Transverse colon (tissue), 4 donors: ENCODE measurements around the gene FBXO42. TPM values are rescaled to one million over a fixed set of nuclear protein-coding genes. Genes with fewer than 3 reads are reported as not detected.

Source experiments
- DNase-seq: peaks from one replicate; pipeline ENCODE4 v3.0.0-alpha.2; 2019
- H3K27ac ChIP-seq, 4 donors: fragments of 200-600 bp; sonication (generic); 2 replicates each; pipeline ENCODE4 v1.5.1; 2016 to 2018; ENCODE audit warnings: inconsistent platforms in 4 of 4
- H3K27me3 ChIP-seq: fragments of 200-600 bp; sonication (generic); 2 replicates; pipeline ENCODE4 v1.5.1; 2017; ENCODE audit warnings: inconsistent platforms
- H3K36me3 ChIP-seq, 4 donors: fragments of 200-600 bp; sonication (generic); 2 replicates each; pipeline ENCODE4 v1.5.1; 2017 to 2019; ENCODE audit warnings: inconsistent platforms in 4 of 4
- H3K4me1 ChIP-seq, 4 donors: fragments of 200-600 bp; sonication (generic); 2 replicates each; pipeline ENCODE4 v1.5.1; 2017 to 2020; ENCODE audit warnings: inconsistent platforms in 4 of 4
- H3K4me3 ChIP-seq, 4 donors: fragments of 200-600 bp; sonication (generic); 1 replicate in 1 of 4; 2 replicates in 3 of 4; pipeline versions ENCODE4 v1.5.1 to v1.6.1; 2017 to 2019; ENCODE audit warnings: inconsistent platforms in 4 of 4
- H3K9me3 ChIP-seq, 2 donors: fragments of 200-600 bp; sonication (generic); 2 replicates each; pipeline ENCODE4 v1.5.1; 2017 to 2019; ENCODE audit warnings: inconsistent platforms in 2 of 2
- EP300 ChIP-seq: sonication (generic); formaldehyde crosslinking; IDR thresholded peaks from one replicate; pipeline ENCODE4 v1.6.1; 2017; ENCODE audit warnings: antibody characterized with exemption, low read depth
- POLR2A ChIP-seq: fragments of 450-650 bp; IDR thresholded peaks from one replicate; pipeline ENCODE4 v1.6.1; 2016; ENCODE audit warnings: antibody characterized with exemption, mild to moderate bottlenecking, moderate library complexity
- POLR2AphosphoS5 ChIP-seq, 3 donors: sonication (generic); formaldehyde crosslinking; IDR thresholded peaks; one replicate each; pipeline ENCODE4 v1.6.1; 2016; ENCODE audit warnings: antibody characterized with exemption in 3 of 3
- WGBS, 2 donors: methylation state at CpG; one replicate each; pipeline ENCODE4 v1.1.5; 2018; ENCODE audit warnings: low coverage in 1 of 2; 5-methylcytosine and 5-hydroxymethylcytosine counted together
- in situ Hi-C, 4 donors: fragments of 200-750 bp; cut with MboI; loops; one replicate each; pipeline versions ENCODE4 v1.15.0 to v1.15.1; 2017; ENCODE audit warnings: low sequenced_read_pairs in 3 of 4, low pct_ligation_motif_present in 1 of 4, low pct_unique_long_range_greater_than_20kb in 1 of 4
- intact Hi-C: fragments of 100-400 bp; cut with DNase I; formaldehyde crosslinking; loops from one replicate; pipeline ENCODE4 v1.15.1; 2023; ENCODE audit warnings: low total_unique reads
- total RNA-seq, 4 donors: library from RNA; depleted of rRNA; stranded (reverse); fragments of >200 nt; gene quantifications; one replicate each; pipeline ENCODE4 v1.1.0, GENCODE V29; 2016
- TF ChIP-seq, protein P1 (sequence below), 5 experiments: fragments of 200-600 bp in 3 of 5; fragments of 450-650 bp in 2 of 5; sonication (generic) in 3 of 5; IDR thresholded peaks; 1 replicate in 2 of 5; 2 replicates in 3 of 5; pipeline ENCODE4 v1.5.1; 2016 to 2017; ENCODE audit warnings: antibody characterized with exemption in 5 of 5, inconsistent platforms in 3 of 5, mild to moderate bottlenecking in 2 of 5, moderate library complexity in 1 of 5

Gene FBXO42
- total RNA-seq, 4 donors from 2014 or later = 15.7 to 25.4 (median 18.8) TPM

DNA sequence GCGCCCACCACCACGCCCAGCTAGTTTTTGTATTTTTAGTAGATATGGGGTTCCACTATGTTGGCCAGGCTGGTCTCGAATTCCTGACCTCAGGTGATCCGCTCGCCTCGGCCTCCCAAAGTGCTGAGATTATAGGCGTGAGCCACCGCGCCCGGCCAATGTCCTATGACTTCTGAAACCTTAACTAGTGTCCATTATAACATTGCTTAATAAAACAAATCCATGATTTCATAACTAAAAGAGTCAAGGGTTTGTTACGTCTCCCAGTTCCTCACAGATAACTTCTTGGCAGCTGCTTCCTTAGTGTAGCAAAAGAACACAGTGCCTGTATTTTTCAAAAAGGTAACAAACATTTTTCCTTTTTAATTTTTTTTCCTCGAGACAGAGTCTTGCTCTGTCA, 53.6 kb downstream of the FBXO42 start:
- in situ Hi-C loops (no loop called here), intact Hi-C loops (no loop called here)
- 89 to 90% methylated on average over 4 to 12 of the region's 12 CpGs for WGBS, 2 donors
- H3K9me3 ChIP-seq = no peaks in the 10 kb centered on the region
- H3K27me3 ChIP-seq = no peaks in the 10 kb centered on the region
- peaks cover 0 to 5% (median 2%) of the 10 kb centered on the region in 4 donors for H3K4me1 ChIP-seq
- TF ChIP-seq EP300 (no peak), POLR2AphosphoS5 (IDR thresholded peaks at IDR 0.05) (no peak), POLR2A (no peak)
- TF ChIP-seq, protein P1, sequence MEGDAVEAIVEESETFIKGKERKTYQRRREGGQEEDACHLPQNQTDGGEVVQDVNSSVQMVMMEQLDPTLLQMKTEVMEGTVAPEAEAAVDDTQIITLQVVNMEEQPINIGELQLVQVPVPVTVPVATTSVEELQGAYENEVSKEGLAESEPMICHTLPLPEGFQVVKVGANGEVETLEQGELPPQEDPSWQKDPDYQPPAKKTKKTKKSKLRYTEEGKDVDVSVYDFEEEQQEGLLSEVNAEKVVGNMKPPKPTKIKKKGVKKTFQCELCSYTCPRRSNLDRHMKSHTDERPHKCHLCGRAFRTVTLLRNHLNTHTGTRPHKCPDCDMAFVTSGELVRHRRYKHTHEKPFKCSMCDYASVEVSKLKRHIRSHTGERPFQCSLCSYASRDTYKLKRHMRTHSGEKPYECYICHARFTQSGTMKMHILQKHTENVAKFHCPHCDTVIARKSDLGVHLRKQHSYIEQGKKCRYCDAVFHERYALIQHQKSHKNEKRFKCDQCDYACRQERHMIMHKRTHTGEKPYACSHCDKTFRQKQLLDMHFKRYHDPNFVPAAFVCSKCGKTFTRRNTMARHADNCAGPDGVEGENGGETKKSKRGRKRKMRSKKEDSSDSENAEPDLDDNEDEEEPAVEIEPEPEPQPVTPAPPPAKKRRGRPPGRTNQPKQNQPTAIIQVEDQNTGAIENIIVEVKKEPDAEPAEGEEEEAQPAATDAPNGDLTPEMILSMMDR (IDR thresholded peaks at IDR 0.05) = no peak
- H3K4me3 ChIP-seq = no peak overlapping the region
- peaks cover 0 to 15% (median 6%) of the 10 kb centered on the region in 4 donors for H3K36me3 ChIP-seq
- peak; percentile 10 for DNase-seq
- H3K27ac ChIP-seq = no peak overlapping the region

DNA sequence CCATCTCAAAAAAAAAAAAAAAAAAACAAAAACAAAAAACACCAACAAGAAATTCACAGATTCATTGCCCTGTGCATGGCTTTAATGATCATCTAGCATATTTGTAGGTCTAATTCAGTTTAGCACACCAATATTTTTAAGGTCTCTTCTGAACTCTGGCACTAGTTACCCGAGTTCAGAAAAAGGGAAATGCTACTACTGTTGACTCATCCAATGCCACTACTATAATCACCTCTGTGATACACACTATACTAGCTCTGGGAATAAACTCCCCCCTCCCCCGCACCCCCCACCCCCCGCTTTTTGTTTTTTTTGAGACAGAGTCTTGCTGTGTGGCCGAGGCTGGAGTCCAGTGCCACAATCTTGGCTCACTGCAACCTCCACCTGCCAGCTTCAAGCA, 55.6 kb downstream of the FBXO42 start:
- no peak for TF ChIP-seq POLR2AphosphoS5 (IDR thresholded peaks at IDR 0.05)
- no peak for TF ChIP-seq POLR2A
- TF ChIP-seq, protein P1 (IDR thresholded peaks at IDR 0.05) = no peak
- TF ChIP-seq EP300 = no peak
- WGBS, 2 donors = 71 to 85% methylated on average over 1 to 4 of the region's 4 CpGs

DNA sequence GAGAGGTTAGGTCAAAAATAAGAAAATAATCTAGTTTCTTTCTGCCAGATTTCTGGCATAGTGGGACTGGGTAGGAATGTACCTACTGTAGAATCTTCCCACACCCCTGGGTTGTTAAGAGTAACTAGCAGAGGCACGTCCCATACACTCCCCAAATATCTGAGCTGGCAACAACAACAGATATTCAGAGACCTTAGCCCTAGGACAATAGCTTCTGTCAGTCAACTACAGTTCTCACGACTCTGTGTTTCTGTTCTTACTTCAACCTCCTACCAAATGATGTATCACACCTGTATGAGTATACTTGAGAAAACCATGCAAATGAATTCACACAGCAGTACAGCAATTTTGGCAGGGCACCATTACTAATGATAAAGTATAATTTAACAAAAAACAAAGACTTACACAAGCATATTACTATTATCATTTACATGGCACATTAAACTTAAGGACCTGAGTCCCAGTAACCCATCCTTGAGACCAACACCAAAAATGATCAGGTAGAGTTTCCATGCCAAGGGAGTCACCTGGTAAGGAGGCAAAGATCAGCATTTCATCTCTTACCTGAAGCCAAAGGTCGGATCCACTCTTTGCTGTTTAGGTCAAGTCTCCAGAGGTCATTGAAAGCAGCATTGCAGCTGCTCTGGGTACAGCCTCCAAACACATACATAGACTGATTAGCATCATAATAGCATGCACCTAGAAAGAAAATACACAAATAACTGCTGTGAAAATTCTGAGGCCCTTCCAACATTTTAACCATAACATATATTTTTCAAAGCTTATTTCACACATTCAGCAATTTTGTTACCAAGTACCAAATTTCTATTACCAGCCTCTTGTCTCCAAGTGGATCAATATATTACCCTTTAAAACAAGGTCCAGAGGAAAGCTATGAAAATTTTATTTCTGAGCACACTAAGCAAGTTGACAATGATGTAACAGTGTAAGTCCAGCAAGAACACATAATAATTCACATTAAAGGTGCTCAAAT, 57.8 kb downstream of the FBXO42 start:
- 86 to 96% methylated on average over 2 to 3 of the region's 3 CpGs for WGBS, 2 donors
- H3K4me1 ChIP-seq = peaks cover 0 to 9% (median 2%) of the 10 kb centered on the region in 4 donors
- intact Hi-C loops (no loop called here), in situ Hi-C loops (no loop called here)
- no peak for DNase-seq
- no peak overlapping the region for H3K4me3 ChIP-seq
- H3K9me3 ChIP-seq = no peaks in the 10 kb centered on the region
- peaks cover 0 to 6% (median 2%) of the 10 kb centered on the region in 4 donors for H3K36me3 ChIP-seq
- TF ChIP-seq, protein P1 (IDR thresholded peaks at IDR 0.05) = no peak
- TF ChIP-seq EP300 (no peak), POLR2A (no peak), POLR2AphosphoS5 (IDR thresholded peaks at IDR 0.05) (no peak)
- H3K27ac ChIP-seq = peak overlapping the region in 2 of 4 donors; percentile 18 to 36
- H3K27me3 ChIP-seq = no peaks in the 10 kb centered on the region

More for the DNA sequence above, 55.6 kb downstream of the FBXO42 start:
- Histone ChIP-seq H3K27ac (no peak overlapping the region), H3K4me1 (peaks cover 0 to 9% (median 2%) of the 10 kb centered on the region in 4 donors), H3K27me3 (no peaks in the 10 kb centered on the region), H3K9me3 (no peaks in the 10 kb centered on the region), H3K36me3 (peaks cover 0 to 7% (median 2%) of the 10 kb centered on the region in 4 donors), H3K4me3 (no peak overlapping the region)
- intact Hi-C loops (no loop called here), in situ Hi-C loops (no loop called here)
- DNase-seq = no peak

- 55 to 91% methylated on average over 1 of the region's 1 CpG for WGBS, 2 donors
- TF ChIP-seq, protein P1 (IDR thresholded peaks at IDR 0.05) = no peak
- TF ChIP-seq POLR2A (no peak), POLR2AphosphoS5 (IDR thresholded peaks at IDR 0.05) (no peak), EP300 (no peak)
- in situ Hi-C loops = no loop called here
- H3K27me3 ChIP-seq = no peaks in the 10 kb centered on the region
- no peak overlapping the region for H3K4me3 ChIP-seq
- no peaks in the 10 kb centered on the region for H3K9me3 ChIP-seq
- intact Hi-C loops = no loop called here
- peaks cover 0 to 9% (median 0%) of the 10 kb centered on the region in 4 donors for H3K4me1 ChIP-seq
- no peak for DNase-seq
- peaks cover 0 to 6% (median 2%) of the 10 kb centered on the region in 4 donors for H3K36me3 ChIP-seq
- peak overlapping the region in 3 of 4 donors; percentile 18 to 36 (median 18) for H3K27ac ChIP-seq
These were observed 58.7 kb downstream of the FBXO42 start for GRCh38 chr1:16293538-16293937.
